ENCODE measurements around the gene MISP.

The MISP gene

DNA sequence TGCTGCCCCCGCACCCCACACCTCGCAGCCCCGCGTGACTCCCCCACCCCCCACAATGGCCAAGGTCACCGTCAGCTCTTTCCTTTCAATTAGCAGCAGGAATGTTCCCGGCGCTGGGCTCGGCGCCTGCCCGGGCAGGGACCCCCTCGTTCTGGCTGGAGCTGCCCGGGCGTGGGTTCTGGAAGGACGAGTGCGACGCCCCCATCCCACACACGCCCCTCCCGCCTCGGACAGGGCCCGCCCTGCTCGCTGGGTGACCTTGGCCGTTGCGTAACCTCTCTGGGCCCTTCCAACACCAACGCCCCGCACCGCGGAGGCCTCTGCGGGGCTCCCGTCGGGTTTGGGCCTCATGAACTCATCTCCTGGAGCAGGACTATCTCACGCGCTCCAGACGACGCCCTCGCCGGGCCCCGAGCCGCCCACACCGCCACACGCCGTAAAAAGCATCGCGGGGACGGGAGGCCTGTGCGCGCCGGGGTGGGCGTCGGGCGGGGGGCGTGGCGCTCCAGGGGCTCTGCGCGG is 31.9 kb upstream of the MISP start:
- Histone ChIP-seq H2AFZ (ENCODE audit: low read length) (no peak overlapping the region), H3K27me3 (ENCODE audit: insufficient read depth, low read length) (peaks cover 17% of the 10 kb centered on the region; the same call in 1 of the 2 replicates), H3K4me3 (ENCODE audit: low read depth, low read length, poor library complexity, severe bottlenecking) (no peak overlapping the region), H3K79me2 (ENCODE audit: insufficient read depth, low read length) (no peaks in the 10 kb centered on the region), H3K9me3 (ENCODE audit: low read length) (no peaks in the 10 kb centered on the region), H3F3A (ENCODE audit: insufficient read depth, low read length) (no peaks in the 10 kb centered on the region), H3K9ac (ENCODE audit: low read length) (no peak overlapping the region), H3K4me2 (ENCODE audit: low read length) (no peak overlapping the region), H3K4me1 (ENCODE audit: insufficient read depth, low read length, severe bottlenecking) (no peaks in the 10 kb centered on the region), H3K9me2 (ENCODE audit: low read depth, low read length) (no peaks in the 10 kb centered on the region), H3K36me3 (ENCODE audit: insufficient read depth, low read length) (no peaks in the 10 kb centered on the region), H4K20me1 (ENCODE audit: insufficient read depth, low read length) (no peaks in the 10 kb centered on the region), H3K27ac (ENCODE audit: low read depth, low read length, poor library complexity, severe bottlenecking) (no peak overlapping the region)
- TF ChIP-seq CTCF (IDR thresholded peaks at IDR 0.05; ENCODE audit: low read length): no peak
- no peak for TF ChIP-seq EZH2 (IDR thresholded peaks at IDR 0.05; ENCODE audit: borderline replicate concordance, low read length)

- no peak overlapping the region for H2AFZ ChIP-seq (ENCODE audit: low read length)
- no peaks in the 10 kb centered on the region for H3K9me3 ChIP-seq (ENCODE audit: low read length)
- H3K36me3 ChIP-seq (ENCODE audit: insufficient read depth, low read length): no peaks in the 10 kb centered on the region
- H4K20me1 ChIP-seq (ENCODE audit: insufficient read depth, low read length): no peaks in the 10 kb centered on the region
- no peaks in the 10 kb centered on the region for H3F3A ChIP-seq (ENCODE audit: insufficient read depth, low read length)
- no peak overlapping the region for H3K4me2 ChIP-seq (ENCODE audit: low read length)
- H3K79me2 ChIP-seq (ENCODE audit: insufficient read depth, low read length): no peaks in the 10 kb centered on the region
- H3K27me3 ChIP-seq (ENCODE audit: insufficient read depth, low read length): peaks cover 15% of the 10 kb centered on the region; the same call in 1 of the 2 replicates
- TF ChIP-seq EZH2 (IDR thresholded peaks at IDR 0.05; ENCODE audit: borderline replicate concordance, low read length) (no peak), CTCF (IDR thresholded peaks at IDR 0.05; ENCODE audit: low read length) (no peak)
- H3K9me2 ChIP-seq (ENCODE audit: low read depth, low read length): no peaks in the 10 kb centered on the region
- no peak overlapping the region for H3K27ac ChIP-seq (ENCODE audit: low read depth, low read length, poor library complexity, severe bottlenecking)
- no peak overlapping the region for H3K4me3 ChIP-seq (ENCODE audit: low read depth, low read length, poor library complexity, severe bottlenecking)
- H3K4me1 ChIP-seq (ENCODE audit: insufficient read depth, low read length, severe bottlenecking): no peaks in the 10 kb centered on the region
- H3K9ac ChIP-seq (ENCODE audit: low read length): no peak overlapping the region
These were observed 31.1 kb upstream of the MISP start for GRCh38 chr19:719636-720344.

DNA sequence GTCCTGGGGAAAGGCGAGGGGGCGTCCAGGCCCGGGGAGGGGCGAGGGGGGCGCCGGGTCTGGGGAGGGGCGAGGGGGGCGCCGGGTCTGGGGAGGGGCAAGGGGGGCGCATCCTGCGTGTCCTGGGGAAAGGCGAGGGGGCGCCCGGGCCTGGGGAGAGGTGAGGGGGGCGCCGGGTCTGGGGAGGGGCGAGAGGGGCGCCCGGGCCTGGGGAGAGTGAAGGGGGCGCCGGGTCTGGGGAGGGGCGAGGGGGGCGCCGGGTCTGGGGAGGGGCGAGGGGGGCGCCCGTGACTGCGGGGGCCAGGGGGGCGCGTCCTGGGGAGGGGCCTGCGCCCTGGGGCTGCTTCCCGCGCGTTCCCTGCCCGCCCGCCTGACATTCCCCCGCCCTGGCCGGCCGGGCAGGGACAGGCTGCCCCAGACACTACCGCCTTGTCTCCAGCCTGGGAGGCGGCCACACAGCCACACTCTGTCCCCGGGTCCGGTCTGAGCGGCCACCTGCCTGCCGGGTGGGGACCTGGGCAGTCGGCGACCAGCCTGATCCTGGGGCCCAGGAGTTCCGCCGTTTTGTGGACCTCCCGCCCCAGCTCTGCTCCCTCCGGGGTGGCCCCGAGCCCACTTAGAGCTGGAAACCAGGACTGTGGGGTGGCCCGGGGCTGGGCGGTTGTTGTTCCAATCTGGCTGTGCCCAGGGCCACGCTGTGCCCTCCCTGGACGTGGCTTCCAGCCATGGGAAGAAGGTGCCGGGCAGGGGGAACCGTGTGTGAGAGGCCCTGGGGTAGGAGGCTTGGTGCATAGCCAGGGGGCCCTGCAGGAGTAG is 30.4 kb upstream of the MISP start:
- Histone ChIP-seq H3K27me3 (ENCODE audit: insufficient read depth, low read length) (peaks cover 9% of the 10 kb centered on the region; the same call in 1 of the 2 replicates), H4K20me1 (ENCODE audit: insufficient read depth, low read length) (no peaks in the 10 kb centered on the region), H3K4me1 (ENCODE audit: insufficient read depth, low read length, severe bottlenecking) (no peaks in the 10 kb centered on the region), H3K79me2 (ENCODE audit: insufficient read depth, low read length) (no peaks in the 10 kb centered on the region), H3K4me3 (ENCODE audit: low read depth, low read length, poor library complexity, severe bottlenecking) (no peak overlapping the region), H3F3A (ENCODE audit: insufficient read depth, low read length) (no peaks in the 10 kb centered on the region), H3K9ac (ENCODE audit: low read length) (no peak overlapping the region), H3K27ac (ENCODE audit: low read depth, low read length, poor library complexity, severe bottlenecking) (no peak overlapping the region), H2AFZ (ENCODE audit: low read length) (no peak overlapping the region), H3K4me2 (ENCODE audit: low read length) (no peak overlapping the region), H3K36me3 (ENCODE audit: insufficient read depth, low read length) (no peaks in the 10 kb centered on the region), H3K9me3 (ENCODE audit: low read length) (no peaks in the 10 kb centered on the region), H3K9me2 (ENCODE audit: low read depth, low read length) (no peaks in the 10 kb centered on the region)
- TF ChIP-seq EZH2 (IDR thresholded peaks at IDR 0.05; ENCODE audit: borderline replicate concordance, low read length) (no peak), CTCF (IDR thresholded peaks at IDR 0.05; ENCODE audit: low read length) (no peak)

All from OCI-LY1 (cell line).